Endothelial cell of umbilical vein (primary cell): Measurements from ENCODE around the gene LSMEM2. TPM values are rescaled to one million over a fixed set of nuclear protein-coding genes. Genes with fewer than 3 reads are reported as not detected.

Experiments
- BruUV-seq: library from RNA; stranded (reverse); fragments of 400-500 nt; replicated peaks from 2 replicates; lab custom pipeline; 2021; lab: Mats Ljungman, UMichigan
- CTCF ChIA-PET: fragments of 300-600, 350-600 bp; sonication (Branson Sonifier 250); formaldehyde crosslinking; loops from one replicate; lab custom pipeline; 2021; ENCODE audit warnings: antibody characterized with exemption, inconsistent platforms; lab: Charles Lee
- POLR2A ChIA-PET: fragments of 300-600, 350-600 bp; sonication (Branson Sonifier 250); formaldehyde crosslinking; loops from one replicate; lab custom pipeline; 2021; ENCODE audit warnings: antibody characterized with exemption, inconsistent platforms; lab: Charles Lee
- DNase-seq: peaks from one replicate; pipeline ENCODE4 v3.0.0-alpha.2; 2011; ENCODE audit warnings: low read depth, low spot score
- FAIRE-seq: peaks from 2 replicates; lab custom pipeline; 2011; peaks lifted over from hg19 to GRCh38; lab: Jason Lieb, UNC
- H2AFZ ChIP-seq: 2 replicates; pipeline ENCODE4 v1.6.0; 2012; ENCODE audit warnings: low read depth, low read length, control low read depth, inconsistent platforms
- H3K27ac ChIP-seq: 2 replicates; pipeline ENCODE4 v1.5.1; 2011; ENCODE audit warnings: low read depth, mild to moderate bottlenecking, control low read depth, low read length, moderate library complexity; ENCODE audit not compliant: insufficient read depth
- H3K27me3 ChIP-seq, 2 experiments: 2 replicates each; pipeline versions ENCODE4 v1.6.0 to v1.6.1; 2011; ENCODE audit warnings: low read length in 2 of 2, mixed read lengths in 1 of 2; ENCODE audit not compliant: control insufficient read depth in 2 of 2, insufficient read depth in 2 of 2
- H3K36me3 ChIP-seq, 2 experiments: 2 replicates in 1 of 2; 3 replicates in 1 of 2; pipeline ENCODE4 v1.5.1; 2011; ENCODE audit warnings: low read length in 2 of 2, mild to moderate bottlenecking in 1 of 2, moderate library complexity in 1 of 2; ENCODE audit not compliant: control insufficient read depth in 2 of 2, insufficient read depth in 2 of 2; ENCODE audit errors: extremely low read depth in 1 of 2
- H3K4me1 ChIP-seq: 3 replicates; pipeline ENCODE4 v1.5.1; 2011; ENCODE audit warnings: mild to moderate bottlenecking, low read length; ENCODE audit not compliant: control insufficient read depth, insufficient read depth; ENCODE audit errors: extremely low read depth
- H3K4me2 ChIP-seq: 2 replicates; pipeline ENCODE4 v1.6.1; 2011; ENCODE audit warnings: low read length, control low read depth, mixed read lengths; ENCODE audit not compliant: insufficient read depth
- H3K4me3 ChIP-seq, 3 experiments: fragments of 200-600 bp in 1 of 3; sonication (generic), shearing (Covaris generic) in 1 of 3; replicated peaks in 1 of 3; 2 replicates each; pipeline ENCODE4 v1.5.1; 2011 to 2016; ENCODE audit warnings: control low read depth in 3 of 3, low read length in 3 of 3, mild to moderate bottlenecking in 2 of 3, inconsistent platforms in 1 of 3, low read depth in 1 of 3, moderate library complexity in 1 of 3; ENCODE audit not compliant: insufficient read depth in 1 of 3
- H3K79me2 ChIP-seq: 2 replicates; pipeline ENCODE4 v1.6.0; 2012; ENCODE audit warnings: low read length, inconsistent platforms; ENCODE audit not compliant: control insufficient read depth, insufficient read depth
- H3K9ac ChIP-seq: replicated peaks from 2 replicates; pipeline ENCODE3; 2011; ENCODE audit warnings: low read length, control low read depth; ENCODE audit not compliant: insufficient read depth; ENCODE audit errors: extremely low read depth
- H3K9me1 ChIP-seq: replicated peaks from 3 replicates; pipeline ENCODE4 v1.6.0; 2011; ENCODE audit warnings: mild to moderate bottlenecking, low read length; ENCODE audit not compliant: control insufficient read depth, insufficient read depth; ENCODE audit errors: extremely low read depth
- H3K9me3 ChIP-seq: replicated peaks from 2 replicates; pipeline ENCODE4 v1.5.1; 2012; ENCODE audit warnings: low read length, inconsistent platforms; ENCODE audit not compliant: control insufficient read depth, insufficient read depth
- H4K20me1 ChIP-seq: replicated peaks from 2 replicates; pipeline ENCODE3; 2011; ENCODE audit warnings: mild to moderate bottlenecking, low read length; ENCODE audit not compliant: control insufficient read depth, insufficient read depth; ENCODE audit errors: extremely low read depth
- EZH2 ChIP-seq: IDR thresholded peaks from 2 replicates; pipeline ENCODE4 v1.6.1; 2012; ENCODE audit warnings: borderline replicate concordance, low read depth, mild to moderate bottlenecking, moderate library complexity, low read length, inconsistent platforms; ENCODE audit not compliant: severe bottlenecking
- JUN ChIP-seq: IDR thresholded peaks from 2 replicates; pipeline ENCODE4 v1.6.1; 2011; ENCODE audit warnings: borderline replicate concordance, low read depth; ENCODE audit not compliant: insufficient read length, insufficient read depth
- MYC ChIP-seq: IDR thresholded peaks from one replicate; pipeline ENCODE4 v1.6.1; 2011; ENCODE audit warnings: mild to moderate bottlenecking, low read depth, low read length
- POLR2A ChIP-seq: IDR thresholded peaks from 2 replicates; pipeline ENCODE4 v1.6.1; 2012; ENCODE audit warnings: low read depth, mild to moderate bottlenecking, control low read depth, low read length
- dilution Hi-C: fragments of 300-500 bp; cut with MboI; formaldehyde crosslinking; loops from one replicate; pipeline ENCODE4 v1.15.0; 2019; ENCODE audit warnings: low sequenced_read_pairs; ENCODE audit not compliant: extremely low pct_ligation_motif_present
- intact Hi-C: fragments of 100-400 bp; cut with micrococcal nuclease; formaldehyde crosslinking; loops from one replicate; pipeline ENCODE4 v1.10.0; 2022
- polyA plus RNA-seq, 4 experiments: library from polyadenylated mRNA; depleted of rRNA in 3 of 4; stranded (reverse) in 3 of 4; unstranded in 1 of 4; fragments of >200 nt; gene quantifications; 2 replicates each; pipeline versions ENCODE4 v1.2.1 to v1.2.3, GENCODE V29; 2011 to 2012; ENCODE audit warnings: missing spikeins in 1 of 4
- total RNA-seq: library from RNA; stranded (reverse); gene quantifications from 2 replicates; pipeline ENCODE4 v1.2.3, GENCODE V29; 2021
- TF ChIP-seq, protein P1 (sequence below), 2 donors: IDR thresholded peaks; 1 replicate in 1 of 2; 2 replicates in 1 of 2; pipeline ENCODE4 v1.5.1; 2011; ENCODE audit warnings: low read length in 2 of 2, mild to moderate bottlenecking in 2 of 2, moderate library complexity in 2 of 2, control low read depth in 1 of 2, inconsistent platforms in 1 of 2, low read depth in 1 of 2; ENCODE audit not compliant: insufficient read depth in 1 of 2; ENCODE audit errors: extremely low read depth in 1 of 2

The LSMEM2 gene
- total and polyA plus RNA-seq, 2 donors (not counting 3 experiments of a cell fraction or from before 2014, with no cell fraction given) = not detected

DNA sequence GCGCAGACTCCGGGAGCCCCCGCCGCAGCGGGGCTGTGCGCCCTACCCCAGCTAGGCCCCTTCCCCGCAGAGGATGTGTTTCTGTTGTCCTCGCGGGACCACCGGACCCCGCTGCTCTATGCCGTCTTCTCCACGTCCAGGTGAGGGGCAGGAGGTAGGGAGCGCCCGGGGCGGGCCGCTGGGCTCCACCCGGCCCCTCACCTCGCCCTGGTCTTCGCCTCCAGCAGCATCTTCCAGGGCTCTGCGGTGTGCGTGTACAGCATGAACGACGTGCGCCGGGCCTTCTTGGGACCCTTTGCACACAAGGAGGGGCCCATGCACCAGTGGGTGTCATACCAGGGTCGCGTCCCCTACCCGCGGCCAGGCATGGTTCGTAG lies 5.2 kb upstream of the LSMEM2 start:
- Histone ChIP-seq H2AFZ (no peak overlapping the region), H3K4me3 (no peak overlapping the region), H3K79me2 (no peaks in the 10 kb centered on the region), H4K20me1 (no peaks in the 10 kb centered on the region), H3K27ac (no peak overlapping the region), H3K4me1 (peaks cover 2% of the 10 kb centered on the region), H3K4me2 (no peak overlapping the region), H3K9me3 (no peaks in the 10 kb centered on the region), H3K27me3 (peaks cover 18 to 24% of the 10 kb centered on the region in 2 experiments), H3K9me1 (no peaks in the 10 kb centered on the region), H3K9ac (no peak overlapping the region), H3K36me3 (no peaks in the 10 kb centered on the region)
- CTCF ChIA-PET = interaction anchor here (1.1 to 4.9 kb wide), 4 partner anchors 47 to 110 kb away, joined by 3 to 53 read pairs (median 30); partner anchors contain the start of gene HYAL2
- dilution Hi-C loops (no loop called here), intact Hi-C loops (loop anchor here (1.0 kb wide), 5 partner anchors 13 to 79 kb away; no protein-coding TSS in a partner anchor)
- no peak for TF ChIP-seq POLR2A
- no peak for TF ChIP-seq MYC
- no peak for TF ChIP-seq JUN
- peak; percentile 38 for TF ChIP-seq EZH2
- DNase-seq = no peak
- FAIRE-seq = no peak
- BruUV-seq = no TSS peak
- POLR2A ChIA-PET = no interaction called here

DNA sequence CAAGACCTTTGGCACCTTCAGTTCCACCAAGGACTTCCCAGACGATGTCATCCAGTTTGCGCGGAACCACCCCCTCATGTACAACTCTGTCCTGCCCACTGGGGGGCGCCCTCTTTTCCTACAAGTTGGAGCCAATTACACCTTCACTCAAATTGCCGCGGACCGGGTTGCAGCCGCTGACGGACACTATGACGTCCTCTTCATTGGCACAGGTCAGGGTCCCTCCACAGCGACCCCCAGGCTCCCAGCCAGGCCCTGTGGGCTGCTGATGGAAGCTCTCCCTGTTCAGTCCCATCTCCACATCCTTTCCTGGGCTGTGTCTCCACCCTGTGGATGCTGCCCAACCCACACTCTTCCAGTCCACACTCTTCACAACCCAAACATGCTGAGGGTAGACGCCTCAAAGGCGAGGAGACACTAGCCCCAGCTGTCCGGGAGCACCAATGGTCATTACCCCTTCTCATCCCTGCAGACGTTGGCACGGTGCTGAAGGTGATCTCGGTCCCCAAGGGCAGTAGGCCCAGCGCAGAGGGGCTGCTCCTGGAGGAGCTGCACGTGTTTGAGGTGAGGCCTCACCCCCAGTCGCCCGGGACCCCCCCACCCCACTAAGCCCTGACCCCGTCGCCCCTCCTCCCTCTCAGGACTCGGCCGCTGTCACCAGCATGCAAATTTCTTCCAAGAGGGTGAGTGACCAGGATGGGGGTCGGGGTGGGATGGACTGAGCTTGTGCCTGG lies 4.3 kb upstream of the LSMEM2 start:
- intact Hi-C loops (loop anchor here (1.0 kb wide), 1 partner anchor 50 kb away; no protein-coding TSS in a partner anchor), dilution Hi-C loops (no loop called here)

More for the DNA sequence above, 4.3 kb upstream of the LSMEM2 start:
- no TSS peak for BruUV-seq
- Histone ChIP-seq H3K4me1 (peaks cover 2% of the 10 kb centered on the region), H4K20me1 (no peaks in the 10 kb centered on the region), H3K9me1 (no peaks in the 10 kb centered on the region), H3K79me2 (no peaks in the 10 kb centered on the region), H3K27ac (no peak overlapping the region), H3K27me3 (peaks cover 18 to 24% of the 10 kb centered on the region in 2 experiments), H3K4me3 (no peak overlapping the region), H3K9ac (no peak overlapping the region), H3K36me3 (no peaks in the 10 kb centered on the region), H3K9me3 (no peaks in the 10 kb centered on the region), H2AFZ (no peak overlapping the region), H3K4me2 (no peak overlapping the region)
- CTCF ChIA-PET = interaction anchor here (0.8 to 4.9 kb wide), 15 partner anchors 9 to 110 kb away, joined by 3 to 53 read pairs (median 4); partner anchors contain the start of genes HYAL2 and IFRD2
- POLR2A ChIA-PET = no interaction called here
- TF ChIP-seq, protein P1, sequence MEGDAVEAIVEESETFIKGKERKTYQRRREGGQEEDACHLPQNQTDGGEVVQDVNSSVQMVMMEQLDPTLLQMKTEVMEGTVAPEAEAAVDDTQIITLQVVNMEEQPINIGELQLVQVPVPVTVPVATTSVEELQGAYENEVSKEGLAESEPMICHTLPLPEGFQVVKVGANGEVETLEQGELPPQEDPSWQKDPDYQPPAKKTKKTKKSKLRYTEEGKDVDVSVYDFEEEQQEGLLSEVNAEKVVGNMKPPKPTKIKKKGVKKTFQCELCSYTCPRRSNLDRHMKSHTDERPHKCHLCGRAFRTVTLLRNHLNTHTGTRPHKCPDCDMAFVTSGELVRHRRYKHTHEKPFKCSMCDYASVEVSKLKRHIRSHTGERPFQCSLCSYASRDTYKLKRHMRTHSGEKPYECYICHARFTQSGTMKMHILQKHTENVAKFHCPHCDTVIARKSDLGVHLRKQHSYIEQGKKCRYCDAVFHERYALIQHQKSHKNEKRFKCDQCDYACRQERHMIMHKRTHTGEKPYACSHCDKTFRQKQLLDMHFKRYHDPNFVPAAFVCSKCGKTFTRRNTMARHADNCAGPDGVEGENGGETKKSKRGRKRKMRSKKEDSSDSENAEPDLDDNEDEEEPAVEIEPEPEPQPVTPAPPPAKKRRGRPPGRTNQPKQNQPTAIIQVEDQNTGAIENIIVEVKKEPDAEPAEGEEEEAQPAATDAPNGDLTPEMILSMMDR (IDR thresholded peaks at IDR 0.05; ENCODE audit: extremely low read depth in 1 of 2, insufficient read depth in 1 of 2, low read depth in 1 of 2, low read length in 2 of 2) = peak; percentile 87 to 94
- TF ChIP-seq JUN = no peak
- FAIRE-seq = peak; percentile 84
- peak; percentile 70 for DNase-seq
